Measurements from ENCODE around the gene ARSJ.
"Not testable (repeated sequence)": the region's sequence is repeated elsewhere in the genome, so short reads cannot be mapped to it uniquely, and the experiment has no call there.

ARSJ gene

GRCh38 chr4:113957956-113958355 lies 21.5 kb downstream of the ARSJ start:
- no peak for DNase-seq (ENCODE audit: low spot score)

- no peak for DNase-seq (ENCODE audit: low spot score)
Observed at GRCh38 chr4:113955948-113956347, 23.5 kb downstream of the ARSJ start.

GRCh38 chr4:113955411-113955810 lies 24.0 kb downstream of the ARSJ start:
- no peak for DNase-seq (ENCODE audit: low spot score)

- no peak for DNase-seq (ENCODE audit: low spot score)
Observed at GRCh38 chr4:113953888-113954287, 25.6 kb downstream of the ARSJ start.

- peak; percentile 15 for DNase-seq (ENCODE audit: low spot score)
Observed at GRCh38 chr4:113952452-113953029, 26.9 kb downstream of the ARSJ start.

- DNase-seq (ENCODE audit: low spot score) = no peak
Observed at GRCh38 chr4:113951263-113951662, 28.2 kb downstream of the ARSJ start.

GRCh38 chr4:113950207-113950606 lies 29.2 kb downstream of the ARSJ start:
- DNase-seq (ENCODE audit: low spot score) = no peak

GRCh38 chr4:113947484-113947883 lies 32.0 kb downstream of the ARSJ start:
- no peak for DNase-seq (ENCODE audit: low spot score)

GRCh38 chr4:113945906-113946305 lies 33.5 kb downstream of the ARSJ start:
- no peak for DNase-seq (ENCODE audit: low spot score)

- DNase-seq (ENCODE audit: low spot score) = no peak
Observed at GRCh38 chr4:113943863-113944262, 35.6 kb downstream of the ARSJ start.

GRCh38 chr4:113943085-113943484 lies 36.4 kb downstream of the ARSJ start:
- DNase-seq (ENCODE audit: low spot score) = no peak

- DNase-seq (ENCODE audit: low spot score) = no peak
Observed at GRCh38 chr4:113941836-113942235, 37.6 kb downstream of the ARSJ start.

GRCh38 chr4:113940103-113940502 lies 39.3 kb downstream of the ARSJ start:
- DNase-seq (ENCODE audit: low spot score) = not testable (repeated sequence)

GRCh38 chr4:113935190-113935589 lies 44.3 kb downstream of the ARSJ start:
- no peak for DNase-seq (ENCODE audit: low spot score)

- DNase-seq (ENCODE audit: low spot score) = not testable (repeated sequence)
Observed at GRCh38 chr4:113924706-113925105, 54.7 kb downstream of the ARSJ start.

- DNase-seq (ENCODE audit: low spot score) = no peak
Observed at GRCh38 chr4:113921089-113921794, 58.2 kb downstream of the ARSJ start.

GRCh38 chr4:113919611-113920010 lies 59.8 kb downstream of the ARSJ start:
- DNase-seq (ENCODE audit: low spot score) = no peak

- no peak for DNase-seq (ENCODE audit: low spot score)
Observed at GRCh38 chr4:113919145-113919544, 60.3 kb downstream of the ARSJ start.

- no peak for DNase-seq (ENCODE audit: low spot score)
Observed at GRCh38 chr4:113908829-113909228, 70.6 kb downstream of the ARSJ start.

- DNase-seq (ENCODE audit: low spot score) = no peak
Observed at GRCh38 chr4:113907559-113907958, 71.9 kb downstream of the ARSJ start.

- no peak for DNase-seq (ENCODE audit: low spot score)
Observed at GRCh38 chr4:113905301-113905700, 74.1 kb downstream of the ARSJ start.

GRCh38 chr4:113904877-113905276 lies 74.6 kb downstream of the ARSJ start:
- no peak for DNase-seq (ENCODE audit: low spot score)

GRCh38 chr4:113901994-113902787 lies 77.3 kb downstream of the ARSJ start:
- no peak for DNase-seq (ENCODE audit: low spot score)

Measured in germinal center (tissue), 1 donor.